ENCODE data around the gene EML6. TPM values are rescaled to one million over a fixed set of nuclear protein-coding genes. Genes with fewer than 3 reads are reported as not detected.

EML6 gene
- total and polyA plus RNA-seq, 2 of the 8 experiments (the other 6 are each of a cell fraction or from before 2014, with no cell fraction given): 1.2 to 1.6 TPM

DNA sequence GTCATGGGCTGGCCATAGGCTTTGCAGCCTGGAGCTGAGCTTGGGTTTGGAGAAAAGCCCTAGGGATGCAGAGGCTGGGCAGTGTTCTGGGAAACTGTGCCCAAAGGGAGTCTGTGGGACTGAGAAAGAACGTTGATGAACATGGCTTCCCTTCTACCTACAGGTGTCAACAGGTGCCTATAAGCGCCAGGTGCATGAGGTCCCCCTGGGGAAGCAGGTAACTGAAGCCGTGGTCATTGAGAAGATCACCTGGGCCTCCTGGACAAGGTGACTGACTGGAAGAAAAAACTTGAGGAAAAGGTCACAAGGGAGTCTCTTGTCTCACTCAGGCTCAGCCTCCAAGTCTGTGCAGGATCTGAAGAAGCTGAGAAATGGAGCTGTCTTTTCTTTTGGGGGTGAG lies 243.4 kb downstream of the EML6 start:
- Histone ChIP-seq H3K23ac (ENCODE audit: insufficient read length) (no peak overlapping the region), H3K27me3 (replicated peaks in 1 of 4; ENCODE audit: control insufficient read depth in 3 of 4, extremely low read depth in 1 of 4, insufficient read depth in 3 of 4, low read length in 3 of 4) (no peaks in the 10 kb centered on the region), H2BK5ac (ENCODE audit: low read depth, low read length) (no peak overlapping the region), H4K20me1 (replicated peaks in 1 of 2; ENCODE audit: control insufficient read depth in 1 of 2, insufficient read depth in 2 of 2, low read length in 2 of 2) (no peaks in the 10 kb centered on the region), H2BK120ac (replicated peaks; ENCODE audit: low read depth, low read length) (no peak overlapping the region), H2AFZ (ENCODE audit: low read length) (no peak overlapping the region), H3K27ac (ENCODE audit: low read depth, low read length) (no peak overlapping the region), H3K23me2 (ENCODE audit: low read depth, low read length) (no peaks in the 10 kb centered on the region), H4K5ac (ENCODE audit: insufficient read length, low read depth, low read length) (no peak overlapping the region), H3K9ac (replicated peaks in 1 of 4; ENCODE audit: extremely low read depth in 1 of 4, low read depth in 3 of 4, low read length in 3 of 4) (no peak overlapping the region), H3K4ac (replicated peaks; ENCODE audit: insufficient read length, low read depth, low read length) (no peak overlapping the region), H4K8ac (ENCODE audit: extremely low read depth, insufficient read depth, low read length) (no peak overlapping the region), H3K79me2 (ENCODE audit: control insufficient read depth in 1 of 2, insufficient read depth in 2 of 2, low read length in 2 of 2) (no peaks in the 10 kb centered on the region), H3K36me3 (ENCODE audit: control insufficient read depth in 2 of 4, insufficient read depth in 4 of 4, low read length in 3 of 4) (peaks cover 0 to 14% (median 7%) of the 10 kb centered on the region in 4 experiments; a peak in 2 of 8 replicates), H3K18ac (ENCODE audit: extremely low read depth, low read length) (no peak overlapping the region), H2AK5ac (ENCODE audit: low read depth, low read length) (no peak overlapping the region), H4K91ac (replicated peaks; ENCODE audit: insufficient read length, low read length) (no peak overlapping the region), H3K4me3 (ENCODE audit: extremely low read depth in 1 of 4, insufficient read depth in 2 of 4, low read depth in 3 of 4, low read length in 4 of 4) (no peak overlapping the region), H2BK12ac (ENCODE audit: low read depth, low read length) (no peak overlapping the region), H3K56ac (replicated peaks; ENCODE audit: insufficient read length, low read depth, low read length) (no peak overlapping the region), H3K14ac (ENCODE audit: insufficient read length) (no peak overlapping the region), H3K9me3 (ENCODE audit: insufficient read depth in 2 of 2, low read depth in 1 of 2, low read length in 1 of 2) (no peaks in the 10 kb centered on the region), H3K4me1 (replicated peaks in 1 of 4; ENCODE audit: control insufficient read depth in 3 of 4, insufficient read depth in 4 of 4, low read length in 3 of 4) (peaks cover 0 to 3% (median 1%) of the 10 kb centered on the region in 4 experiments; a peak in 2 of 7 replicates), H2BK15ac (ENCODE audit: low read length) (no peak overlapping the region), H3K4me2 (ENCODE audit: insufficient read depth in 1 of 2, low read depth in 2 of 2, low read length in 2 of 2) (no peak overlapping the region), H2BK20ac (ENCODE audit: low read length) (no peak overlapping the region), H3K79me1 (ENCODE audit: low read depth, low read length) (no peaks in the 10 kb centered on the region; the same call in 1 of the 2 replicates)
- WGBS, 2 experiments (ENCODE audit: extremely low coverage in 1 of 2, insufficient coverage in 1 of 2, insufficient read length in 1 of 2, insufficient replicate concordance in 2 of 2, low coverage in 1 of 2, low lambda C conversion rate in 2 of 2, missing lambda C conversion rate in 1 of 2): 85% methylated on average over 3 of the region's 3 CpGs; no CpG with 5 or more reads in 1 of the 2 experiments
- DNase-seq (ENCODE audit: low read depth in 1 of 2, low spot score in 2 of 2) (no peak), FAIRE-seq (no peak)
- POLR2A ChIA-PET (ENCODE audit: partially characterized antibody): interaction anchor here (1.7 kb wide), 1 partner anchor 9 kb away, joined by 5 read pairs; no protein-coding TSS in a partner anchor
- CTCF ChIA-PET (ENCODE audit: partially characterized antibody): interaction anchor here (0.5 to 1.1 kb wide), 2 partner anchors 48 to 67 kb away, joined by 3 to 4 read pairs; no protein-coding TSS in a partner anchor
- TF ChIP-seq CEBPB (IDR thresholded peaks at IDR 0.05; ENCODE audit: low read depth, low read length) (no peak), HDAC2 (IDR thresholded peaks at IDR 0.05; ENCODE audit: borderline replicate concordance in 1 of 2, low read depth in 2 of 2, low read length in 2 of 2) (no peak), RBBP5 (IDR thresholded peaks at IDR 0.05; ENCODE audit: borderline replicate concordance, low read depth, low read length) (no peak), RAD21 (IDR thresholded peaks at IDR 0.05 in 1 of 2, conservative IDR thresholded peaks at IDR 0.05 in 1 of 2; ENCODE audit: low read depth in 2 of 2, low read length in 2 of 2) (no peak), EZH2 (IDR thresholded peaks at IDR 0.05; ENCODE audit: low read depth, low read length, severe bottlenecking) (no peak), NANOG (IDR thresholded peaks at IDR 0.05; ENCODE audit: insufficient read depth, low read depth, low read length, poor library complexity, severe bottlenecking) (no peak), SP2 (IDR thresholded peaks at IDR 0.05; ENCODE audit: low read length) (no peak), GTF2F1 (IDR thresholded peaks at IDR 0.05; ENCODE audit: borderline replicate concordance, low read depth, low read length) (no peak), ASH2L (IDR thresholded peaks at IDR 0.05; ENCODE audit: low read length) (no peak), TAF1 (IDR thresholded peaks at IDR 0.05; ENCODE audit: low read depth, low read length) (no peak)
